Lower leg skin (tissue), 3 donors: ENCODE results near the gene POMT2.
"Not testable (repeated sequence)": the region's sequence is repeated elsewhere in the genome, so short reads cannot be mapped to it uniquely, and the experiment has no call there.

Experiments used
- POLR2A ChIP-seq, 2 donors: fragments of 450-650 bp; IDR thresholded peaks; one replicate each; pipeline ENCODE4 v1.6.1; 2016 to 2017; ENCODE audit warnings: antibody characterized with exemption in 2 of 2, mild to moderate bottlenecking in 1 of 2, moderate library complexity in 1 of 2
- TF ChIP-seq, protein P1 (sequence below), 3 donors: fragments of 450-650 bp; IDR thresholded peaks; one replicate each; pipeline ENCODE4 v1.5.1; 2016; ENCODE audit warnings: antibody characterized with exemption in 3 of 3, mild to moderate bottlenecking in 3 of 3, moderate library complexity in 2 of 3

DNA sequence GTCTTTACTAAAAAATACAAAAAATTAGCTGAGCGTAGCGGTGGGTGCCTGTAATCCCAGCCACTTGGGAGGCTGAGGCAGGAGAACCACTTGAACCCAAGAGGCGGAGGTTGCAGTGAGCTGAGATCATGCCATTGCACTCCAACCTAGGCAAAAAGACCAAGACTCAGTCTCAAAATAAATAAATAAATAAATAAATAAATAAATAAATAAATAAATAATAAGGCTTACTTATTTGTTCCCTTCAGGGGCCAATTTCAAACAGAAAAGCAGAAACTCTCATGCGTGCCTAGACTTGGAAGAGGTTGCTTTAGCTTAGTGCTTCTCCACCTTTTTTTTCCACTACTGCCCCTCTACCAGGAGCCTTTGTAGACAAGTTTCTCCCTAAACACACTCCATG, 39.8 kb downstream of the POMT2 start:
- TF ChIP-seq, protein P1, sequence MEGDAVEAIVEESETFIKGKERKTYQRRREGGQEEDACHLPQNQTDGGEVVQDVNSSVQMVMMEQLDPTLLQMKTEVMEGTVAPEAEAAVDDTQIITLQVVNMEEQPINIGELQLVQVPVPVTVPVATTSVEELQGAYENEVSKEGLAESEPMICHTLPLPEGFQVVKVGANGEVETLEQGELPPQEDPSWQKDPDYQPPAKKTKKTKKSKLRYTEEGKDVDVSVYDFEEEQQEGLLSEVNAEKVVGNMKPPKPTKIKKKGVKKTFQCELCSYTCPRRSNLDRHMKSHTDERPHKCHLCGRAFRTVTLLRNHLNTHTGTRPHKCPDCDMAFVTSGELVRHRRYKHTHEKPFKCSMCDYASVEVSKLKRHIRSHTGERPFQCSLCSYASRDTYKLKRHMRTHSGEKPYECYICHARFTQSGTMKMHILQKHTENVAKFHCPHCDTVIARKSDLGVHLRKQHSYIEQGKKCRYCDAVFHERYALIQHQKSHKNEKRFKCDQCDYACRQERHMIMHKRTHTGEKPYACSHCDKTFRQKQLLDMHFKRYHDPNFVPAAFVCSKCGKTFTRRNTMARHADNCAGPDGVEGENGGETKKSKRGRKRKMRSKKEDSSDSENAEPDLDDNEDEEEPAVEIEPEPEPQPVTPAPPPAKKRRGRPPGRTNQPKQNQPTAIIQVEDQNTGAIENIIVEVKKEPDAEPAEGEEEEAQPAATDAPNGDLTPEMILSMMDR (IDR thresholded peaks at IDR 0.05): not testable (repeated sequence)
- not testable (repeated sequence) for TF ChIP-seq POLR2A (IDR thresholded peaks at IDR 0.05)
